Hypothalamus (tissue), 51 donors: ENCODE results near the gene GOLIM4.

Experiments used
- DNase-seq, 51 donors: peaks; one replicate each; lab custom pipeline; 2025; lab: John Stamatoyannopoulos, UW

The GOLIM4 gene

DNA sequence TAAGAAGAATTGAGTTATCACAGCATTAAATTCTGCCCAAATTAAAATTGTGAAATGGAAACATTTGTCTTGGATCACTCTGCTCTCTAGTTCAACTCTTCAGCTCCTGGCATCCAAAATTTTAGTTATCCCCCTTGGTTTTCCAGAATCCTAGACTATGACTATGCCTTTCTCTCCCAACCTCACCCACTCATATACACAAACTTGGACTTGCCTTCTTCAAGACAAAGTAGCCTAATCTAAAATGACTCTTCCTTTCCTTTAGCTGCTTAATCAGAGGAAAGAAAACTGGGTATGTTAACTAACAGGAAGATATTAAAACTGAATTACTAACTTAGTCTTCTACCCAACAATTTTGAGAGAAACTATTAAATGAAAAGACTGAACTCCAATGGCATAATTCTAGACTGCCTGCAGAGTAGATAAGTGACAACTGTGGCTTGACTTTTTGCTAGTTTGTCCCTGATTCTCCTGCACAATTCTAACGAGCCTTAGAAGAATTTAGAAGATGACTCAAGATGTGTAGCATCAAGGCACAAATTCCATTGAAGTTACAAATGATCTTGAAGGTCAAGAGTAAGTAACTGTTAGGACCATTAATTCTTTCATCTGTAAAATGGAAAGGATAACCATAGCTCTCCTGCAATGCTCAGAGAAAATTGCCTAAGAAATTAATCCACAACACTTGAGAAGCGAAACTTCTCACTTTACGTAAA lies 5.2 kb upstream of the GOLIM4 start:
- no peak for DNase-seq

GRCh38 chr3:168097381-168097780 lies 1.7 kb upstream of the GOLIM4 start:
- no peak for DNase-seq

DNA sequence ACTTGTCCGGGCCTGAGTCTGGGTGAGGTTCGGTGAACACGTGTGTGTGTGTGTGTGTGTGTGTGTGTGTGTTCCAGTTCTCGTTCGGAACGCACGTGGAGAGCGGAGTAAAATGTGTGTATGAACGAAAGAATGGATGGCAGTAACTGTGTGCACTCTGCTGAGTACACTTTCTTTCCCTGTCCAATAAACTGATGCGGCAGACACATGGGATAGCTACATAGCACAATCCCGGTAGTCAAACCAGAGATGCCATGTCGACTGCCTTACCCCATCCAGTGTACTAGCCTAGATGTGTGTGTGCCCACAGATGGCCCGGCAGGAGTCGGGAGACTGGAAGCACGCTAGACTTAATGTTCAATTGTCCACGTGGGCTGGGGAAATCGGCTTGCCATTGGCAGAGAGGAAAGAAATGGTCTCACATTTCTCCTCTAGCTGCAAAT lies 507 bp upstream of the GOLIM4 start:
- peak in 31 of 51 donors; percentile 16 to 80 (median 50) for DNase-seq

DNA sequence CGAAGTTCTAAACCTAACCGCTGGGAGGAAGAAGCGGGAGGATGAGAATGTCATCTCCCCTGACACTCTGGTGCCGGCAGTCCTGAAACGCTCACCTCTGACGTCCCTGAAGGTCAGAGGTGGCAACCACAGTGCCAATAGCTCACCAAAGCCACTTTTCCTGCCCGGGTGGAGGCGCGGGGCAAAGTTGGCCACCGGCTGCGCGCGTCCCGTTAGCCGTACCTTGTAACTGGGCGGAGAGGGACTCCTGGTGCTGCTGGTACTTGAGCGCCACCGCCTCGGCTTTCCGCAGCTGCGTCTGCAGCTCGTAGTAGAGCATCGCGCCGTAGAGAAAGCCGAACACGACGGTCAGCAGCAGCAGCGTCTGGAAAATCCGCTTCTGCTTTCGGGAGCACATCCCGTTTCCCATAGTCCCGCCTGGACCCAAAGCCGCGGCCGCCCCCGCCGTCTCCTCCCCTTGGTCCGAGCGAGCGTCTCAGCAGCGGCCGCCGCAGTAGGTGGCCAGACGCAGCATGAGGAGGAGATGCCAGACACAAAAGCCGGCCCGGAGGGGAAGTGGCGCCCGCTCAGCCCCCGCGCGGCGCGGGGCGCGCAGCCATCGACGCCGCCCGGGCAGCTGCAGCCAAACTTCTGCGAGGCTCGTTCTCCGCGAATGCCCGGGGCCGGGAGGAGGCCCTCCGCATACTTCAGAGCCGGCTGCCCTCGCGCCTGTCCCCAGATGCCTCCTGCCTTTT lies 680 bp downstream of the GOLIM4 start:
- DNase-seq: peak in 47 of 51 donors; percentile 10 to 84 (median 62)

DNA sequence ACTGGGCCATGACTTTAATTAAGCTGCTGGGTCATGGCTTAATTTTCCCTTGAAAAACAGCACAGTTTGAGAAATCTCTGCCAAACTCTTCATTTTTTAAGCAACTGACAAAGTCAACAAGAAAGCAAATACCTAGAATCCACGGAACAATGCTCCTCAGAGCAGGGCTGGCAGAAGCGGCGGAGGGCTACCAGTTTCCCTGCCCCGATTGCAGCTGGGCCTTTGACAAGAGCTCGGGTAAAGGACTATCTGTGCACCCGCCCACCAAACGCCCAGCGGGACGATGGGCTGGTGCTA lies 1.2 kb downstream of the GOLIM4 start:
- peak in 13 of 51 donors; percentile 27 to 69 (median 44) for DNase-seq

- DNase-seq: no peak
These were observed 1.9 kb downstream of the GOLIM4 start for GRCh38 chr3:168093790-168094189.

GRCh38 chr3:168093229-168093628 lies 2.5 kb downstream of the GOLIM4 start:
- no peak for DNase-seq

- DNase-seq: no peak
These were observed 3.8 kb downstream of the GOLIM4 start for GRCh38 chr3:168091941-168092340.

- DNase-seq: no peak
These were observed 4.3 kb downstream of the GOLIM4 start for GRCh38 chr3:168091302-168091858.

DNA sequence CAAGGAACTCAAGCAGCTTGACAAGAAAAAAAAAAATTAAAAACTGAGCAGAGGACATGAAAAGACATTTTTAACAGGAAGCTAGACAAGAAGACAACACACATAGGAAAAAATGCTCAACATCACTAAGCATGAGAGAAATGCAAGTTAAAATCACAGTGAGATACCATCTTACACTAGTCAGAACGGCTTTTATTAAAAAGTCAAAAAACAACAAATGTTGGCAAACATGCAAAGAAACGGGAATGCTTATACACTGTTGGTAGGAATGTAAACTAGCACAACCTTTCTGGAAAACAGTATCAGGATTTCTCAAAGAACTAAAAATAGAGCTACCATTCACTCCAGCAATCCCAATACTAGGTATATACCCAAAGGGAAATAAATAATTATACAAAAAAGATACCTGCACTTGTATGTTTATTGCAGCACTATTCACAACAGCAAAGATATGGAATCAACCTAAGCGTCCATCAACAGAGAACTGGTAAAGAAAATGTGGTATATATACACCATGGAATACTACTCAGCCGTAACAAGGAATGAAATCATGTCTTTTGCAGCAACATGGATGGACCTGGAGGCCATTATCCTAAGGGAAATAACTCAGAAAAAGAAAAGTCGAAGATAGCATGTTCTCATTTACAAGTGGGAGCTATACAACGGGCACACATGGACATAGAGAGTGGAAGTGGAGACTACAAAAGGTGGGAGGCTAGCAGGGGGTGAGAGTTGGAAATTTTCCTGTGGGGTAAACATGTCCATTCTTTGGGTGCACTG lies 5.2 kb downstream of the GOLIM4 start:
- DNase-seq: no peak

DNA sequence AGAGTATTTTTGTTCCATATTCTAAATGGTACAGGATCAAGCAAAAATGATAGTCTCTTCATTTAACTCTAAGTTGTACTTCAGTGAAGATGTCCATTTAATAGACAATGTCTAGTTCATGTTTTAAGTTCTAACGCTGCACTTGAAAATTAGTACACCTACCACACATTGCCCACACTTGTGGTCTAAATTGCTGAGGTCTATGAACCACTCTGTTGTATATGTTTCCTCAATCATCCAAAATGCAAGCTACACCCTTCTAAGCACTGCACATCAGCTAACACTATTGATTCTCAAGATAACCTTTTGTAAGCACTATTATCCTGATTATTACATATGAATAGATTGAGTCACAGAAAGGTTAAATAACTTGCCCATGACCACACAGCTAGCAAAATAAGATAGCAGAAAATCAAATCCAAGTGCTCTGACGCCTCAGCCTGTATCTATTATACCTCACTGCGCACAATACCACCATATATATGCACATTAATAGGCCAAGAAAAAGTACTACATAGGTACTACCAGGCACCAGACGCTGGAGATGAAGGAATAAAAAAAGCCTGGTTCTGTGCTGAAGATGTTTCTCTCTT lies 6.4 kb downstream of the GOLIM4 start:
- DNase-seq: no peak

DNA sequence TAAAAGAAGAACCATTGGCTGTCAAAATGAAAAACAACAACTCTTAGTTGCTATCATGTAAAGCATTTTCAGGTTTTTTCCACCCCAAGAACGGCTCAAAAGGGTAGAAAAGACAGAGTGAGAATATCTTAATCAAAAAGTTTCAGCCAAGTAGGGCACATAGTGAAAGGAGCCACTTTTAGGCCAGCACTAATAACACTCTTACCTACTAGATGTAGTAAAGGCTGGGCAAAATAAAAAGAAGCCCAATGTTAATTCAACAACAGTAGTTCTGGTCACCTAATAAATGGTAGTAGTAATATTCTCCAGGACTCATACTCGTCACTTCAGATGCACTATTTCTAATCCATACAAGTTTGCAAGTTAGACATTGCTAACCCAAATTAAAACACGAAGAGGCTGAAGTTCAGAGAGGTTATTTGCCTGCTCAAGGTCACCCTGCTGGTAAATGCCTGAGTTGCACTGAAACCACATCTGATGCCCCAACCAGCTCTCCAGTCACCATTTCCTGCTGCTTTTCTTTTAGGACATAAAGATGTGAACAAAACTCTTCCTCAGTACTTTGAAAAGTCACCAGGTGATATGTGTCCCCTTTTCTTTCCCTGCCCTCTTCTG lies 7.5 kb downstream of the GOLIM4 start:
- no peak for DNase-seq

DNA sequence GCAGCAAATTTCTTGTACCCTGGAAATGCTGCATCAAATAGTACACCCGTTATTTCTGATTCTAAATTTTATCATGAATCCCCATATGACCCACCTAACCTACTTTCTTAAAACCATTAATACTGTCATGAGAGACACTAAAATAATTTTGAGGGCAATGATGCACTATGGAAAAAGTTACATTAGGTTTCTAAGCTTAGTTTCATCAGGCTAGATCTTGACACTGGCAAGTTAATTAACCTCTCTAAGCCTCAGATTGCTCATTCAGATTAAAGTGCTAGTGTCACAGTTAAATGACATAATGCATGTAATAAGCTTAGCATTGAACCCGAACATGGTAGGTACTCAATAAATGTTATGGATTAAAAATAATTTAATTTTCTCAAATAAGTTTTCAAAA lies 8.2 kb downstream of the GOLIM4 start:
- no peak for DNase-seq

GRCh38 chr3:168086541-168087260 lies 9.0 kb downstream of the GOLIM4 start:
- DNase-seq: no peak

DNA sequence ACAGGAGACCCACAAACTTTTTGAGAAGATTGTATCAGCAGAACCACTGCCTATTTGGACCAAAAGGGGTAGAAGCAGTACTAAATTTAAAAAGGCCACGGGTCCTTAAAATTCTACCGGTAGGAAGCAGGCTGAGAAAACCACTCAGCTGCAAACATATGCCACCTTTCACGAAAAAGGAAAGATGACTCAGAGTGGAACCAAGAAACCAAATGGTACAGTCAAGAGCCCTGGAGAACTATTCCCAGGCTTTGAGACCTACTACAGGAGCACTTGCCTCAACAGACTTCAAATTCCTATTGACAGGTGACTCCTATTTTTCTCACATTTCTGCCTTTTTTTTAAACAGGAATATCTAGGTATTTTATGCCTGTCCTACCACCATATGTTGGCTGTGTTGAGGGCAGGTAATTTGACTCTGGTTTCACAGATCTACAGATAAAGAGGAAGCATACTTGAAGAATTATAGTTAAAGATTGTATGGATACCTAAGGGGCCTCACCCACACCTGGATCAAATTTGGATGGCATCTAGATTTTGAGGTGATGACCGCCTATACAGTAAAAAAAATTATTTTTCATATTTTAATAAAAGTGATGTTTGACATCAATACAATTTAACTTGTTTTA lies 10.1 kb downstream of the GOLIM4 start:
- no peak for DNase-seq

GRCh38 chr3:168083906-168084305 lies 11.8 kb downstream of the GOLIM4 start:
- DNase-seq: no peak

DNA sequence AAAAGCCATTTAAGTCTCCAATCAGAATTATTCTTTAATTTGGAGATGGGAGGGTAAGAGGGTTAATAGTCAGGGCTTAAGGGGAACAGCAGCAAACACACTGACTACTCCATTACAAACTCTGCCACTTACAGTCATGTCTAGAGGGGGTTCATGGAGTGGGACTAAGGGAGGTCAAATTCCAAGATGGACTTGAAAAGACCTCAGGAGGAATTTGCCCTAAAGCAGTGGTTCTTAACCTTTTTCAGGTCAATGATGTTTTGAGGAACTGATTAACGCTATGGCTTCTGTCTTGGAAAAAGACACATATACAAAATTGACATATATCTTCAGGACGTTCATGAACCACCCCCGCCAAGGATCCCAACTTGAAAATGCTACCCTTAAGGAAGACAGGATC lies 13.9 kb downstream of the GOLIM4 start:
- no peak for DNase-seq

DNA sequence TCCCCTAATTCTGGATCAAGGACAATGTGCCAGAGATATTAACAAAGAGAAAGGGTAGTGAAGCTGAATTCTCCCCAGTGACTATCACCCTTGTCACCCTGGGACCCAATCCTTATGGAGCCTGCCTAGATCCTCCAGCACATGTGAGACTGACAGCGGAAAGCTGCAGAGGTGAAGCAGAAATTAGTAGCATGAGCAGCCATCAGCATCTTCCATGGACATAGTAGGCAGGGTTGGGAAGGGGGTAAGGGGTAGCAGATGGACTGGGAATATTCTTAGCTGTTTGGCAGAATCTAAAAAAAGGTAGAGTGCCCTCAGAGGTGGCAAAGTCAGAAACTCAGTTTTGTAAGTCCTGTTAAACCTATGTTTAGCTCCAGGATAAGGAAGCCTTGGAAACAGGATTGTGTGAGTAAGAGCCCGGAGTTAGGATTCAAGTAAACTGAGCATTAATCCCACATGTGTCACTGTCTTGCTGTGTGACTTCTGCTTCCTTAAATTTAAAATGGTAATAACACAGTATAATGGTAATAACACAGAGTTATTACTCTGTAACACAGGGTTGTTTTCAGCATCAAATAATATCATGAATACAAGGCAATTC lies 14.5 kb downstream of the GOLIM4 start:
- no peak for DNase-seq
